ENCODE data around the gene ARHGAP32.
A peak's percentile ranks its signal among the peaks of the same experiment; 100 is the strongest.

Gene ARHGAP32

GRCh38 chr11:128917144-128917724 is 274.9 kb downstream of the ARHGAP32 start:
- Histone ChIP-seq H3K4me2 (peak overlapping the region in 3 of 11 experiments; percentile 1 to 15 (median 2); a peak in 2 of 22 replicates), H3K4me1 (peaks cover 16 to 44% (median 22%) of the 10 kb centered on the region in 10 experiments), H3K9me3 (replicated peaks in 1 of 11) (no peaks in the 10 kb centered on the region), H4K20me1 (no peaks in the 10 kb centered on the region), H3K4me3 (no peak overlapping the region), H3K27ac (no peak overlapping the region), H3K27me3 (no peaks in the 10 kb centered on the region), H3K36me3 (no peaks in the 10 kb centered on the region), H3K9ac (no peak overlapping the region)
- no peak for TF ChIP-seq Cebpa-rat (IDR thresholded peaks at IDR 0.05)

DNA sequence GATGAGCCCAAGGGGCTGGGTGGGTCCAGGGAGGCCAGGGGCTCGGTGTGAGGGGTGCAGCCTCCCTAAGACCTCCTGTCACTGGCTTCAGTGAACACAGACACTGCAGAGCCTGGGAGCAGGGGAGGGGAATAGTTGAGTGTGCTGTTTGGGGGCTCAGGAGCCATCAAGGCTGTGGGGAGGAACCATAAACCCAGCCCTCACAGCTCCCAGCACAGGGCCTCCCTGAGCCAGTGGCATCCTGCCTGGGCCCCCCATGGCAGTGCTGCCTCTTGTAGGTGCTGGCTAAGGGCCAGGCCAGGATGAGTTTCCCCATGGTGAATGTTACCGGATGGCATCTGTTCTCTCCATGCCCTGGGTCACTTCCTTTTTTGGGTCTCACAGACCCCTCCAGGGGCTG is 275.4 kb downstream of the ARHGAP32 start:
- TF ChIP-seq Cebpa-rat (IDR thresholded peaks at IDR 0.05) = no peak
- Histone ChIP-seq H3K36me3 (no peaks in the 10 kb centered on the region), H3K4me2 (peak overlapping the region in 5 of 11 experiments; percentile 1 to 15 (median 12); a peak in 4 of 22 replicates)

DNA sequence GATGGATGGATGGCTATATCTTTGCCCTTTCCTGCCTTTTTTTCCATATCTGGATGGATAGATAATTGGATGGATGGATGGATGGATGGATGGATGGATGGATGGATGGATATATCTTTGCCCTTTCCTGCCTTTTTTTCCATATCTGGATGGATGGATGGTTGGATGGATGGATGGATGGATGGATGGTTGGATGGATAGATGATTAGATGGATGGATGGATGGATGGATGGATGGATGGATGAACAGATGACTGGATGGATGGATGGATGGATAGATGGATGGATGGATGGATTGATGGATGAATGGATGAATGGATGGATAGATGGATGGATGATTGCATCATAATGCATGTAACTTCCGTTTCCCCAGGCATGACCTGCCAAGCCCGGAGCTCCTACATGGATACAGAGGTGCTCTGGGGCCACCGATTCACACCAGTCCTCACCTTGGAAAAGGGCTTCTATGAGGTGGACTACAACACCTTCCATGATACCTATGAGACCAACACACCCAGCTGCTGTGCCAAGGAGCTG is 276.0 kb downstream of the ARHGAP32 start:
- Histone ChIP-seq H3K9me3 (replicated peaks in 1 of 11) (peaks cover 0 to 7% (median 0%) of the 10 kb centered on the region in 11 experiments; a peak in 1 of 22 replicates), H4K20me1 (no peaks in the 10 kb centered on the region), H3K27me3 (no peaks in the 10 kb centered on the region), H3K4me1 (peaks cover 16 to 33% (median 21%) of the 10 kb centered on the region in 10 experiments), H3K4me3 (no peak overlapping the region), H3K9ac (no peak overlapping the region), H3K36me3 (no peaks in the 10 kb centered on the region), H3K27ac (no peak overlapping the region), H3K4me2 (0 out of 22 replicates have a peak overlapping the region, but pooled peaks of 2 of the 11 experiments have one; percentile 12 to 15)
- TF ChIP-seq Cebpa-rat (IDR thresholded peaks at IDR 0.05) = peak in 1 of 11 experiments; percentile 63; a peak in 3 of 22 replicates

More for the DNA sequence above, 275.4 kb downstream of the ARHGAP32 start:
- peaks cover 16 to 39% (median 22%) of the 10 kb centered on the region in 10 experiments for H3K4me1 ChIP-seq
- H4K20me1 ChIP-seq = no peaks in the 10 kb centered on the region
- no peak overlapping the region for H3K4me3 ChIP-seq
- 0 out of 22 replicates have a peak, but pooled peaks cover 0 to 3% (median 0%) of the 10 kb centered on the region in 11 experiments for H3K9me3 ChIP-seq (replicated peaks in 1 of 11)
- H3K9ac ChIP-seq = no peak overlapping the region
- H3K27ac ChIP-seq = no peak overlapping the region
- H3K27me3 ChIP-seq = no peaks in the 10 kb centered on the region

DNA sequence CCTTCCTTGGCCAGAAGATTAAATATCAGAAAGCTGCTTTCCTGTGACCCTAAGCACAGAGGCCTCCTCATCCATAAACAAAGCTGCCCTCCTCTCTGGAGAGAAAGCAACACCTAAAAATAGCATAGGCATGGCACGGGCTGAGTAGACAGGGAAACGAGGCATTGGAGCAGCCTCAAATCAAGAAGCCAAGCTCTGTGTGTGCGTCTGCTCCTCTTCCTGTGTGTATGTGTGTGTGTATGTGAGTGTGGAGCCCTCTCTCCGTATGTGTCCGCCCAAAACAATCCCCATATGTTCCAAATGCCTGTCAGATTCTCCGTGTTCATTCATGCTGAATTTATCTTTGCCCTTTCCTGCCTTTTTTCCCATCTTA is 277.0 kb downstream of the ARHGAP32 start:
- peaks cover 16 to 32% (median 21%) of the 10 kb centered on the region in 10 experiments for H3K4me1 ChIP-seq
- no peaks in the 10 kb centered on the region for H3K36me3 ChIP-seq
- H3K4me3 ChIP-seq = no peak overlapping the region
- peaks cover 0 to 8% (median 0%) of the 10 kb centered on the region in 11 experiments; a peak in 1 of 22 replicates for H3K9me3 ChIP-seq (replicated peaks in 1 of 11)
- no peak overlapping the region for H3K4me2 ChIP-seq
- no peak overlapping the region for H3K27ac ChIP-seq
- H4K20me1 ChIP-seq = no peaks in the 10 kb centered on the region
- no peaks in the 10 kb centered on the region for H3K27me3 ChIP-seq
- no peak for TF ChIP-seq Cebpa-rat (IDR thresholded peaks at IDR 0.05)
- no peak overlapping the region for H3K9ac ChIP-seq
